BLaER1 treated with 17β-estradiol and CSF1 and Interleukin-3, amounts not matched to agents 10 nM and 100 nM (cell line): Measurements from ENCODE around the gene TACR1.
A peak's percentile ranks its signal among the peaks of the same experiment; 100 is the strongest.

Experiments
- H3K27ac ChIP-seq, 11 experiments: shearing (Covaris generic); formaldehyde crosslinking; 2 replicates each; pipeline ENCODE4 v1.8.1; 2022
- H3K27me3 ChIP-seq, 11 experiments: shearing (Covaris generic); formaldehyde crosslinking; 2 replicates each; pipeline ENCODE4 v1.8.1; 2022
- H3K36me3 ChIP-seq, 11 experiments: shearing (Covaris generic); formaldehyde crosslinking; 2 replicates each; pipeline ENCODE4 v1.8.1; 2022
- H3K4me1 ChIP-seq, 10 experiments: shearing (Covaris generic); formaldehyde crosslinking; 2 replicates each; pipeline ENCODE4 v1.8.1; 2022
- H3K4me2 ChIP-seq, 11 experiments: shearing (Covaris generic); formaldehyde crosslinking; 2 replicates each; pipeline ENCODE4 v1.8.1; 2022
- H3K4me3 ChIP-seq, 10 experiments: shearing (Covaris generic); formaldehyde crosslinking; 2 replicates each; pipeline ENCODE4 v1.8.1; 2022
- H3K9ac ChIP-seq, 11 experiments: shearing (Covaris generic); formaldehyde crosslinking; 2 replicates each; pipeline ENCODE4 v1.8.1; 2022
- H3K9me3 ChIP-seq, 11 experiments: shearing (Covaris generic); formaldehyde crosslinking; replicated peaks in 1 of 11; 2 replicates each; pipeline ENCODE4 v1.8.1; 2022
- H4K20me1 ChIP-seq, 11 experiments: shearing (Covaris generic); formaldehyde crosslinking; 2 replicates each; pipeline ENCODE4 v1.8.1; 2022
- Cebpa-rat ChIP-seq, 11 experiments: shearing (Covaris generic); IDR thresholded peaks; 2 replicates each; pipeline ENCODE4 v1.8.1; 2022

The TACR1 gene

GRCh38 chr2:75055142-75055819, 144.0 kb downstream of the TACR1 start:
- no peaks in the 10 kb centered on the region for H4K20me1 ChIP-seq
- TF ChIP-seq Cebpa-rat (IDR thresholded peaks at IDR 0.05) = no peak
- no peaks in the 10 kb centered on the region for H3K36me3 ChIP-seq
- H3K9ac ChIP-seq = no peak overlapping the region
- no peaks in the 10 kb centered on the region for H3K27me3 ChIP-seq
- no peak overlapping the region for H3K4me3 ChIP-seq
- no peak overlapping the region for H3K27ac ChIP-seq
- peaks cover 0 to 14% (median 11%) of the 10 kb centered on the region in 10 experiments; a peak in 13 of 20 replicates for H3K4me1 ChIP-seq
- peak overlapping the region in 8 of 11 experiments; percentile 16 to 48 (median 32); a peak in 11 of 22 replicates for H3K4me2 ChIP-seq
- peaks cover 0 to 5% (median 0%) of the 10 kb centered on the region in 11 experiments; a peak in 2 of 22 replicates for H3K9me3 ChIP-seq

DNA sequence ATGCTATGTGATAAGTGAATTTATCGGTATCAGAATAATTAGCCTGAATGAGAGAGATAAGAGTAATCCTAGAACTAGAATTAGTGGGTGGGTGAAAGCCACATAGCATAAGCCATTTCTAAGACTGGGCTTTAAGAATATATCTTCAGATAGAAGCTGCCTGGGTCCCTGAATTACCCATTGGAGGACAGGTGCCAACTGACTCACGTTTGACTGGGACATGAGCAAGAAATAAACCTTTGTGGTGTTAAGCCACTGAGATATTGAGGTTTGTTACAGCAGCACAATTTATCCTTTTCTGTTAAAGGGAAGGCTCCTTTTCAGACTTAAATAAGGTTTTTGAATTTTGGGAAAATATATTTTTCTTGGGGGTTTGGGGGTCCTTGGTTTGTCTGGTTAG, 145.0 kb downstream of the TACR1 start:
- Histone ChIP-seq H3K4me1 (peaks cover 0 to 14% (median 11%) of the 10 kb centered on the region in 10 experiments; a peak in 13 of 20 replicates), H3K9ac (no peak overlapping the region), H3K36me3 (no peaks in the 10 kb centered on the region), H4K20me1 (no peaks in the 10 kb centered on the region), H3K4me3 (no peak overlapping the region), H3K9me3 (peaks cover 0 to 5% (median 0%) of the 10 kb centered on the region in 11 experiments; a peak in 2 of 22 replicates), H3K27me3 (no peaks in the 10 kb centered on the region), H3K27ac (no peak overlapping the region), H3K4me2 (no peak overlapping the region)
- no peak for TF ChIP-seq Cebpa-rat (IDR thresholded peaks at IDR 0.05)

GRCh38 chr2:75053484-75054112, 145.7 kb downstream of the TACR1 start:
- Histone ChIP-seq H4K20me1 (no peaks in the 10 kb centered on the region), H3K27ac (no peak overlapping the region), H3K36me3 (no peaks in the 10 kb centered on the region), H3K4me2 (no peak overlapping the region), H3K27me3 (no peaks in the 10 kb centered on the region), H3K9me3 (peaks cover 0 to 5% (median 0%) of the 10 kb centered on the region in 11 experiments; a peak in 2 of 22 replicates), H3K4me3 (no peak overlapping the region), H3K9ac (no peak overlapping the region), H3K4me1 (peaks cover 0 to 14% (median 11%) of the 10 kb centered on the region in 10 experiments; a peak in 14 of 20 replicates)
- no peak for TF ChIP-seq Cebpa-rat (IDR thresholded peaks at IDR 0.05)

- H3K9ac ChIP-seq = no peak overlapping the region
- H4K20me1 ChIP-seq = no peaks in the 10 kb centered on the region
- H3K27ac ChIP-seq = no peak overlapping the region
- no peak overlapping the region for H3K4me3 ChIP-seq
- no peaks in the 10 kb centered on the region for H3K36me3 ChIP-seq
- TF ChIP-seq Cebpa-rat (IDR thresholded peaks at IDR 0.05) = no peak
- H3K4me2 ChIP-seq = peak overlapping the region in 6 of 11 experiments; percentile 6 to 58 (median 38); a peak in 10 of 22 replicates
- H3K27me3 ChIP-seq = no peaks in the 10 kb centered on the region
- no peaks in the 10 kb centered on the region for H3K9me3 ChIP-seq
- peaks cover 0 to 14% (median 7%) of the 10 kb centered on the region in 10 experiments; a peak in 10 of 20 replicates for H3K4me1 ChIP-seq
Measured at GRCh38 chr2:75047992-75048625, 151.2 kb downstream of the TACR1 start.

GRCh38 chr2:75047189-75047991, 151.9 kb downstream of the TACR1 start:
- no peak for TF ChIP-seq Cebpa-rat (IDR thresholded peaks at IDR 0.05)
- Histone ChIP-seq H3K36me3 (no peaks in the 10 kb centered on the region), H3K9ac (no peak overlapping the region), H3K4me1 (peaks cover 0 to 18% (median 7%) of the 10 kb centered on the region in 10 experiments; a peak in 10 of 20 replicates), H4K20me1 (no peaks in the 10 kb centered on the region), H3K4me3 (no peak overlapping the region), H3K4me2 (peak overlapping the region in 6 of 11 experiments; percentile 6 to 58 (median 38); a peak in 10 of 22 replicates), H3K27me3 (no peaks in the 10 kb centered on the region), H3K27ac (no peak overlapping the region), H3K9me3 (no peaks in the 10 kb centered on the region)

GRCh38 chr2:75045526-75046050, 153.7 kb downstream of the TACR1 start:
- no peak overlapping the region for H3K4me3 ChIP-seq
- no peaks in the 10 kb centered on the region for H4K20me1 ChIP-seq
- H3K9me3 ChIP-seq = 0 out of 22 replicates have a peak, but pooled peaks cover 0 to 4% (median 0%) of the 10 kb centered on the region in 11 experiments
- no peaks in the 10 kb centered on the region for H3K36me3 ChIP-seq
- no peaks in the 10 kb centered on the region for H3K27me3 ChIP-seq
- TF ChIP-seq Cebpa-rat (IDR thresholded peaks at IDR 0.05) = no peak
- no peak overlapping the region for H3K4me2 ChIP-seq
- H3K4me1 ChIP-seq = peaks cover 0 to 36% (median 15%) of the 10 kb centered on the region in 10 experiments; a peak in 17 of 20 replicates
- H3K9ac ChIP-seq = no peak overlapping the region
- no peak overlapping the region for H3K27ac ChIP-seq

GRCh38 chr2:75044291-75044690, 155.0 kb downstream of the TACR1 start:
- no peak overlapping the region for H3K27ac ChIP-seq

GRCh38 chr2:75042823-75043222, 156.5 kb downstream of the TACR1 start:
- Histone ChIP-seq H3K9me3 (peaks cover 0 to 13% (median 0%) of the 10 kb centered on the region in 11 experiments; a peak in 3 of 22 replicates), H3K4me1 (peaks cover 0 to 33% (median 11%) of the 10 kb centered on the region in 10 experiments; a peak in 17 of 20 replicates), H4K20me1 (no peaks in the 10 kb centered on the region), H3K4me2 (no peak overlapping the region; a peak in 1 of 22 replicates), H3K9ac (no peak overlapping the region), H3K27me3 (no peaks in the 10 kb centered on the region), H3K36me3 (no peaks in the 10 kb centered on the region), H3K4me3 (no peak overlapping the region), H3K27ac (no peak overlapping the region)
- TF ChIP-seq Cebpa-rat (IDR thresholded peaks at IDR 0.05) = no peak

More at GRCh38 chr2:75044291-75044690, 155.0 kb downstream of the TACR1 start:
- no peaks in the 10 kb centered on the region for H4K20me1 ChIP-seq
- peaks cover 0 to 4% (median 0%) of the 10 kb centered on the region in 11 experiments; a peak in 2 of 22 replicates for H3K9me3 ChIP-seq
- H3K4me2 ChIP-seq = no peak overlapping the region
- peaks cover 0 to 40% (median 15%) of the 10 kb centered on the region in 10 experiments; a peak in 17 of 20 replicates for H3K4me1 ChIP-seq
- no peaks in the 10 kb centered on the region for H3K36me3 ChIP-seq
- no peaks in the 10 kb centered on the region for H3K27me3 ChIP-seq
- TF ChIP-seq Cebpa-rat (IDR thresholded peaks at IDR 0.05) = no peak
- H3K9ac ChIP-seq = no peak overlapping the region
- H3K4me3 ChIP-seq = no peak overlapping the region
